Ovary (tissue), 9 donors: ENCODE results near the gene NACA. TPM values are rescaled to one million over a fixed set of nuclear protein-coding genes. Genes with fewer than 3 reads are reported as not detected.
A peak's percentile ranks its signal among the peaks of the same experiment; 100 is the strongest.

Experiments used
- DNase-seq, 5 donors: peaks; one replicate each; pipeline ENCODE4 v3.0.0-alpha.2; 2019 to 2020
- H3K27ac ChIP-seq, 2 donors: fragments of 200-600 bp; one replicate each; pipeline versions ENCODE4 v1.5.1 to v1.8.0; 2019 to 2022
- H3K27me3 ChIP-seq: fragments of 200-600 bp; one replicate; pipeline ENCODE4 v1.8.0; 2022
- H3K36me3 ChIP-seq: fragments of 200-600 bp; sonication (generic); one replicate; pipeline ENCODE4 v1.5.1; 2019
- H3K4me1 ChIP-seq: one replicate; pipeline ENCODE4 v1.8.1; 2013; ENCODE audit warnings: mild to moderate bottlenecking, moderate library complexity; ENCODE audit not compliant: insufficient read depth
- H3K4me3 ChIP-seq: fragments of 200-600 bp; sonication (generic); one replicate; pipeline ENCODE4 v1.5.1; 2017
- H3K9me3 ChIP-seq, 2 donors: fragments of 200-600 bp in 1 of 2; sonication (generic) in 1 of 2; one replicate each; pipeline versions ENCODE4 v1.5.1 to v1.8.1; 2013 to 2019; ENCODE audit warnings: mild to moderate bottlenecking in 1 of 2, moderate library complexity in 1 of 2
- CTCF ChIP-seq, 3 donors: fragments of 450-650 bp in 2 of 3; fragments of 200-600 bp in 1 of 3; IDR thresholded peaks; one replicate each; pipeline versions ENCODE4 v1.5.1 to v1.8.0; 2016 to 2022; ENCODE audit warnings: antibody characterized with exemption in 3 of 3, mild to moderate bottlenecking in 1 of 3
- EP300 ChIP-seq: sonication (generic); formaldehyde crosslinking; IDR thresholded peaks from one replicate; pipeline ENCODE4 v1.6.1; 2017; ENCODE audit warnings: antibody characterized with exemption
- POLR2A ChIP-seq: fragments of 450-650 bp; IDR thresholded peaks from one replicate; pipeline ENCODE4 v1.6.1; 2017; ENCODE audit warnings: antibody characterized with exemption, mild to moderate bottlenecking, moderate library complexity
- WGBS, 3 donors: extraction: QIAGEN DNeasy Blood & Tissue Kit in 1 of 3; methylation state at CpG; one replicate each; pipeline versions ENCODE4 v1.1.5 to v1.1.7; 2013 to 2017; 5-methylcytosine and 5-hydroxymethylcytosine counted together
- intact Hi-C, 4 donors: fragments of 100-400 bp; cut with DNase I; formaldehyde crosslinking; loops; one replicate each; pipeline versions ENCODE4 v1.11.0 to v1.15.1; 2022 to 2023
- polyA plus RNA-seq, 2 donors: library from polyadenylated mRNA; stranded (reverse); fragments of 200-250 nt in 1 of 2; fragments of 350-450 nt in 1 of 2; fragmentation: Illumina TruSeq in 1 of 2; extraction: RNeasy Lipid Tissue Mini Kit (QIAGEN cat#74804) in 1 of 2; gene quantifications; one replicate each; pipeline ENCODE4 v1.2.3, GENCODE V29; 2013 to 2014
- total RNA-seq, 7 donors: library from RNA; depleted of rRNA in 2 of 7; stranded (reverse); fragments of >200 nt in 2 of 7; fragmentation: NEBNext Ultra II Directional in 3 of 7; extraction: Animal tissue kit (Norgen Biotek cat#: 25700) in 3 of 7; gene quantifications; one replicate each; pipeline versions ENCODE4 v1.1.0 to v1.2.4, GENCODE V29; 2016 to 2023
- donor health status: DM: no; HTN: no; CAD: no; lungs with moderate emphysema.
- donor health status: DM: no; HTN: no; CAD: no.
- donor health status: Bipolar disorder and iron deficiency.
- donor health status: DM: yes; HTN: yes; CAD: no.
- donor health status: DM: no; HTN: no; CAD: no.
- donor health status: DM: yes; HTN: yes; CAD: no.

The NACA gene
- total and polyA plus RNA-seq, 9 donors, result 1,240 to 3,183 (median 1,830) TPM

GRCh38 chr12:56699020-56699661, 26.0 kb downstream of the NACA start:
- 42 to 62% (median 60%) methylated on average over 3 of the region's 3 CpGs for WGBS, 3 donors
- TF ChIP-seq CTCF (IDR thresholded peaks at IDR 0.05), result no peak
- no peak for TF ChIP-seq POLR2A
- TF ChIP-seq EP300, result no peak
- no peaks in the 10 kb centered on the region for H3K27me3 ChIP-seq
- no peaks in the 10 kb centered on the region for H3K4me1 ChIP-seq
- intact Hi-C loops, result no loop called here
- H3K4me3 ChIP-seq, result no peak overlapping the region
- no peak for DNase-seq
- H3K9me3 ChIP-seq, result no peaks in the 10 kb centered on the region
- H3K27ac ChIP-seq, result no peak overlapping the region
- H3K36me3 ChIP-seq, result no peaks in the 10 kb centered on the region

GRCh38 chr12:56695327-56696101, 29.6 kb downstream of the NACA start:
- Histone ChIP-seq H3K36me3 (no peaks in the 10 kb centered on the region), H3K27ac (no peak overlapping the region), H3K27me3 (no peaks in the 10 kb centered on the region), H3K4me1 (no peaks in the 10 kb centered on the region), H3K4me3 (no peak overlapping the region), H3K9me3 (no peaks in the 10 kb centered on the region)
- TF ChIP-seq CTCF (IDR thresholded peaks at IDR 0.05), result no peak
- TF ChIP-seq EP300, result no peak
- TF ChIP-seq POLR2A, result no peak
- WGBS, 3 donors, result 42 to 54% (median 51%) methylated on average over 2 of the region's 2 CpGs
- intact Hi-C loops, result loop anchor here in 1 of 4 donors (2.0 kb wide), 1 partner anchor 23 kb away; no protein-coding TSS in a partner anchor
- DNase-seq, result peak in 1 of 5 donors; percentile 1

- no peak overlapping the region for H3K27ac ChIP-seq
- H3K4me1 ChIP-seq, result peaks cover under 1% of the 10 kb centered on the region
- peak in 1 of 5 donors; percentile 3 for DNase-seq
- intact Hi-C loops, result no loop called here
- no peaks in the 10 kb centered on the region for H3K9me3 ChIP-seq
- no peaks in the 10 kb centered on the region for H3K36me3 ChIP-seq
- WGBS, 3 donors, result 75 to 79% (median 75%) methylated on average over 5 of the region's 5 CpGs
- TF ChIP-seq POLR2A (no peak), CTCF (IDR thresholded peaks at IDR 0.05) (no peak), EP300 (no peak)
- H3K27me3 ChIP-seq, result no peaks in the 10 kb centered on the region
- no peak overlapping the region for H3K4me3 ChIP-seq
Measured at GRCh38 chr12:56694161-56694560, 30.9 kb downstream of the NACA start.

- Histone ChIP-seq H3K36me3 (no peaks in the 10 kb centered on the region), H3K4me1 (peaks cover 5% of the 10 kb centered on the region), H3K27ac (peak overlapping the region; percentile 99 to 100), H3K27me3 (no peaks in the 10 kb centered on the region), H3K4me3 (peak overlapping the region; percentile 50), H3K9me3 (no peaks in the 10 kb centered on the region)
- intact Hi-C loops, result loop anchor here in 3 of 4 donors (2.0 to 5.0 kb wide), 3 partner anchors 34 to 51 kb away; partner anchors contain the start of gene NACA (in 1 of the 3)
- TF ChIP-seq CTCF (IDR thresholded peaks at IDR 0.05), result no peak
- TF ChIP-seq POLR2A, result no peak
- no peak for TF ChIP-seq EP300
- WGBS, 3 donors, result 0 to 2% (median 1%) methylated on average over 7 of the region's 7 CpGs
- no peak for DNase-seq
Measured at GRCh38 chr12:56688846-56689109, 36.3 kb downstream of the NACA start.
